Measurements from ENCODE around the gene ETS1. TPM values are rescaled to one million over a fixed set of nuclear protein-coding genes. Genes with fewer than 3 reads are reported as not detected.

ETS1 gene
- total RNA-seq, 1 experiment from 2014 or later = 82.0 TPM

DNA sequence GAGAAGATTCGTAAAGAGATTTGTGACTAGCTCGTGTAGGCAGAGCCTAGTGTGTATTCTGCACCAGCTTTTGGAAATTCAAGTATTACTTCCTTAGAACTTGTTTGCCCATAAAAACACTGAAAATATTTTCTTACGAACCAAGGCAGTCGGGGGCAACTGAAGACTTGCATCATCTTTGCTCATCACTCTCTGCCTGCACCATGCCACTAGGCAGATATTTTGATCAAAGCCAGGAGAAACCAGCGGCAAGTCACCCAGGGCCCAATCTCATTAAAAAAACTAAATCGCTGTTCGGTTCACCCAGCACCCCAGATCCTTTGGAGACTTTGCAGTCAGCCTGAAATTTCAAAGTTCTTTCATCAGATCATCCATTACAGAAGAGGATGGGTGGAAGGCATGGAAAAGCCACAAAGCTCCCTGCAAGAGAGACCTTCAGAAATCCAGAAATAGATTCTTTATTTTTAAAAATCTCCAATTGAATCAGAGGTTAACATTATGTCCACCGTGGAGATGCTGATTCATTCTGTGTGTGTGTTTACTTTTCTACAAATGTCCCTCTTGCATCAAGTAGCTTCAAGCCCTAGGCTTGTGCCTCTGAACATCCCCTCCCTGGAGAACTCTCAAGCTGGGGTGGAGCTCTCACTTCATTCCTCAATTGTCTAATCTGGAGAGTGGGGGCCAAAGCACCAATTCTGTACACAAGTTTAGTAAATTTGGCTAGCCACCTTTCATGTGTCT is 78.4 kb downstream of the ETS1 start:
- BruUV-seq (replicated peaks) = no TSS peak
- Mint-ChIP-seq H3K27ac (ENCODE audit: low read depth, unreplicated experiment) (peak overlapping the region; percentile 89), H3K4me3 (ENCODE audit: unreplicated experiment) (no peak overlapping the region), H3K4me1 (ENCODE audit: insufficient read depth, unreplicated experiment) (peaks cover 53% of the 10 kb centered on the region), H3K27me3 (ENCODE audit: insufficient read depth, unreplicated experiment) (no peaks in the 10 kb centered on the region), H3K36me3 (ENCODE audit: insufficient read depth, unreplicated experiment) (peaks cover 12% of the 10 kb centered on the region), H3K9me3 (ENCODE audit: unreplicated experiment) (no peaks in the 10 kb centered on the region)
- no peak for TF ChIP-seq CTCF (IDR thresholded peaks at IDR 0.05; ENCODE audit: unreplicated experiment)
- DNase-seq (ENCODE audit: unreplicated experiment) = peak; percentile 54
- intact Hi-C loops (cut with micrococcal nuclease) = loop anchor here (5.0 kb wide), 1 partner anchor 297 kb away; no protein-coding TSS in a partner anchor
- POLR2A ChIA-PET = interaction anchor here (1.2 to 11.9 kb wide), 6 partner anchors 10 to 19 kb away, joined by 3 to 124 read pairs (median 7); no protein-coding TSS in a partner anchor
- CTCF ChIA-PET = interaction anchor here (0.7 to 5.3 kb wide), 3 partner anchors 11 to 351 kb away, joined by 4 to 35 read pairs (median 5); no protein-coding TSS in a partner anchor

DNA sequence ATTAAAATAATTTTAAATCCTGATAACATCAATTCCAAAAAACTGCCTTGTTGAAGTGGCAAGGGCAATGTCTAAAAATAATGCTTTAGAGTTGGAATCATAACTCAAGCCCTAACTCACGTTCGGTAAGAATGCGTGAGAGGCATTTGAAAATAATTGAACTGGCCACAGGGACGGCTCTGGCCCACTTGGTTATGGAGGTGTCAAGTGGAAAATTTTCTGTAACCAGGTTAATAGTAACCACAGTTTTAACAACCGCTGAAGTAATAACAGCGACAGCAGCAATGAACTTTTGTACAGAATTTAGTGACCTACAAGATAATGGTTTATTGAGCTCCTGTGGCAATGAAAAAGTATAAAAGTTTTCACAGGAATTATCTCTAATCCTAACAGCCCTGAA is 79.4 kb downstream of the ETS1 start:
- TF ChIP-seq CTCF (IDR thresholded peaks at IDR 0.05; ENCODE audit: unreplicated experiment) = no peak
- peak overlapping the region; percentile 64 for H3K4me3 Mint-ChIP-seq (ENCODE audit: unreplicated experiment)
- ChIA-PET POLR2A (interaction anchor here (0.8 to 11.9 kb wide), 8 partner anchors 10 to 100 kb away, joined by 3 to 124 read pairs (median 4); no protein-coding TSS in a partner anchor), CTCF (interaction anchor here (1.5 to 5.3 kb wide), 2 partner anchors 12 to 122 kb away, joined by 4 to 35 read pairs; no protein-coding TSS in a partner anchor)
- BruUV-seq (replicated peaks) = no TSS peak
- H3K4me1 Mint-ChIP-seq (ENCODE audit: insufficient read depth, unreplicated experiment) = peaks cover 62% of the 10 kb centered on the region
- peak overlapping the region; percentile 89 for H3K27ac Mint-ChIP-seq (ENCODE audit: low read depth, unreplicated experiment)
- no peak for DNase-seq (ENCODE audit: unreplicated experiment)
- no peaks in the 10 kb centered on the region for H3K27me3 Mint-ChIP-seq (ENCODE audit: insufficient read depth, unreplicated experiment)
- intact Hi-C loops (cut with micrococcal nuclease) = loop anchor here (5.0 kb wide), 1 partner anchor 296 kb away; no protein-coding TSS in a partner anchor
- no peaks in the 10 kb centered on the region for H3K9me3 Mint-ChIP-seq (ENCODE audit: unreplicated experiment)
- H3K36me3 Mint-ChIP-seq (ENCODE audit: insufficient read depth, unreplicated experiment) = peaks cover 3% of the 10 kb centered on the region

- peak overlapping the region; percentile 89 for H3K27ac Mint-ChIP-seq (ENCODE audit: low read depth, unreplicated experiment)
- POLR2A ChIA-PET = interaction anchor here (0.8 to 11.9 kb wide), 8 partner anchors 9 to 99 kb away, joined by 3 to 124 read pairs (median 4); no protein-coding TSS in a partner anchor
- intact Hi-C loops (cut with micrococcal nuclease) = loop anchor here (5.0 kb wide), 1 partner anchor 295 kb away; no protein-coding TSS in a partner anchor
- no peaks in the 10 kb centered on the region for H3K27me3 Mint-ChIP-seq (ENCODE audit: insufficient read depth, unreplicated experiment)
- CTCF ChIA-PET = interaction anchor here (1.5 to 5.3 kb wide), 2 partner anchors 13 to 123 kb away, joined by 4 to 35 read pairs; no protein-coding TSS in a partner anchor
- peaks cover 69% of the 10 kb centered on the region for H3K4me1 Mint-ChIP-seq (ENCODE audit: insufficient read depth, unreplicated experiment)
- H3K4me3 Mint-ChIP-seq (ENCODE audit: unreplicated experiment) = peak overlapping the region; percentile 64
- no peaks in the 10 kb centered on the region for H3K9me3 Mint-ChIP-seq (ENCODE audit: unreplicated experiment)
- no peak for TF ChIP-seq CTCF (IDR thresholded peaks at IDR 0.05; ENCODE audit: unreplicated experiment)
- no peaks in the 10 kb centered on the region for H3K36me3 Mint-ChIP-seq (ENCODE audit: insufficient read depth, unreplicated experiment)
- no TSS peak for BruUV-seq (replicated peaks)
- peak; percentile 88 for DNase-seq (ENCODE audit: unreplicated experiment)
Observed at GRCh38 chr11:128506999-128507611, 80.3 kb downstream of the ETS1 start.

DNA sequence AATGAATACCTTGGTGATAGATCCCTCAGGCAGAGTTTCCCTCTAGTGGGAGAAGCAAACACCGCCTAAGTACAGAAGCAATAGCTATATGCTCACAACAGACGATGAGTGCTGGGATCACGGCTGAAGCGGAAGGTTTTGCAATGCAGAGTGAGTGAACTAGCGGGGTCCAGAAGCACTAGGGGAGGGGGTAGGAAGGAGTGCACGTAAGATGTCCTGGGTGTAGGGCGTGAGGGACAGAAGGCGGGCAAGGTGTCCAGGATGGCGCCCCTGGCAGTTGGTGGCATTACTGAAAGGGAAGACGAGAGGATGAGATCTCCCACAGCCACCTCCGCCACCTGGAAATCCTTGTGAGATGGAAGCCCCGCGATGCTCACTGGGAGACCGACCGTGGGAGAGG is 81.0 kb downstream of the ETS1 start:
- Mint-ChIP-seq H3K4me1 (ENCODE audit: insufficient read depth, unreplicated experiment) (peaks cover 76% of the 10 kb centered on the region), H3K27ac (ENCODE audit: low read depth, unreplicated experiment) (peak overlapping the region; percentile 89), H3K27me3 (ENCODE audit: insufficient read depth, unreplicated experiment) (no peaks in the 10 kb centered on the region), H3K4me3 (ENCODE audit: unreplicated experiment) (peak overlapping the region; percentile 64), H3K36me3 (ENCODE audit: insufficient read depth, unreplicated experiment) (no peaks in the 10 kb centered on the region), H3K9me3 (ENCODE audit: unreplicated experiment) (no peaks in the 10 kb centered on the region)
- POLR2A ChIA-PET = interaction anchor here (1.3 to 11.9 kb wide), 4 partner anchors 9 to 98 kb away, joined by 4 to 124 read pairs (median 17); no protein-coding TSS in a partner anchor
- no peak for DNase-seq (ENCODE audit: unreplicated experiment)
- no TSS peak for BruUV-seq (replicated peaks)
- CTCF ChIA-PET = interaction anchor here (1.3 to 4.5 kb wide), 2 partner anchors 17 to 22 kb away, joined by 5 to 21 read pairs; no protein-coding TSS in a partner anchor
- intact Hi-C loops (cut with micrococcal nuclease) = loop anchor here (5.0 kb wide), 1 partner anchor 294 kb away; no protein-coding TSS in a partner anchor
- TF ChIP-seq CTCF (IDR thresholded peaks at IDR 0.05; ENCODE audit: unreplicated experiment) = no peak
